T-helper 2 cell treated with Interferon-gamma antibody and Interleukin-4, amounts not matched to agents 100 ng/mL and 5 ng/mL, for 36 hours (primary cell): ENCODE measurements around the gene PLCB1. TPM values are rescaled to one million over a fixed set of nuclear protein-coding genes. Genes with fewer than 3 reads are reported as not detected.

ENCODE experiments used
- intact Hi-C: fragments of 100-400 bp; cut with micrococcal nuclease; formaldehyde crosslinking; loops from one replicate; pipeline ENCODE4 v1.15.1; 2023
- total RNA-seq: library from RNA; stranded (reverse); gene quantifications from 2 replicates; pipeline ENCODE4 v1.2.3, GENCODE V29; 2022

Gene PLCB1
- total RNA-seq, 1 donor from 2014 or later = 0.75 TPM

DNA sequence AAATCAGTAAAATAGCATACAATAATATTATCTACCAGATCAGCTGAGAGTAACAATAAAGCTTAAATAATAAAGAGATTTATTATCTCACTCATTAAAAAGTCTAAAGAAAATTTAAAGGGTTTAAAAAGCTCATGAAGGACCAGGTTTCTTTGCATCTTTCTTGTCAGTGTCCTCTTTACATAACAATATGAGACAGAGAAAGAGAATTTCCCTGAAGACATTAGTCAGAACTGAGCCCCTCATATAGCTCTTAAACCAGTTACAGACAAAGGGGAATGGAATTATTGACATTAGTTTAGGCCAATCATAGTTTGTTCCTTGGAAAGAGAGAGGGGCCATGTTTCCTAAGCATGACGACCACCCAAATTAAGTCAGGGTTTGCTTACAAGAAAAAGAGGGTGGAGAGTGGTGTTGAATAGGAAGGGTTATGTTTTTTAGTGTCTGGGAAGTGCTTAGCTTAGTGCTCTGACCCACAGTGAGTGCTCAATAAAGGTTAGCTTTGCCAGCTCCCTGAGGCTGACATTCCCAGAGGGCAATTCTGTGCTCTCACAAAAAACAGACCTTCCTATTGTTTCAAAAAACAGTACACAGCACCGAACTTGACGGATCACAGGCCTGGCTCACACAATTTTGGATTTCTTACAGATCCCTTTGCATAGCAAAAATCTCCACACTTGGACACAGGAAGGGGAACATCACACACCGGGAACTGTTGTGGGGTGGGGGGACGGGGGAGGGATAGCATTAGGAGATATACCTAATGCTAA lies 3.6 kb upstream of the PLCB1 start:
- intact Hi-C loops = no loop called here

DNA sequence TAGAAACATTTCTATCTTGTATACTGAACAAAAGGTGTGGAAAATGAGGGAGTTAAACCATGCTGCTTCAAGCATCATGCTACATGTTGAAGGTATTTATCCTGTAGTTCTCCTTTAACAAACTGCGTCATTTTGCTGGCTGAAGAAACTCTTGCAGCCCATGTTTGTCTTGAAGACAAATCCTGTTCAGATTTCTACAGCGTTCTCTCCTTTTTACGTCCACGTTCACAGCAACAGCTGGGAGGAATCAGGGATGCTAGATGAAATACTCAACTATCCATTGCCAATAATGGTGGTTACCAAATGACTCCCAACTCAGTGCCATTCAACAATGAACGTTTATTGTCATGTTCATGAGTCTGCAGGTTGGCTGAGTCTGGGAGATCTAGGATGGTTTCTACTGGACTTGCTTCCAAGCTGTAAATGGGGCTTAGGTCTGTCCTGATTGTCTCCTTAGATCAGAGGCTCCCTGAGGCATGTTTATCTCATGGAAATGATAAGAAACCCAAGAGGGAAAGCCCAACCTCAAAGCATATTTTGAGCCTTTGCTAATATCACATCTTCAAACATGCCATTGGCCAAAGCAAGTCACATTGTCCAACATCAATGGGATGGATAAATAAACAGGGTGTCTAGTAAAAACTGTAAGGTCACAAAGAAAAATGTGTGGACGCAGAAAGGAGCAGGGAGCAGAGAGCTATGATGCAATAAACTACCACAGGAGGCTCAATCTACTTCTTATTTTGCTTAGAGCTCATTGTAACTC lies 2.7 kb upstream of the PLCB1 start:
- intact Hi-C loops = no loop called here

DNA sequence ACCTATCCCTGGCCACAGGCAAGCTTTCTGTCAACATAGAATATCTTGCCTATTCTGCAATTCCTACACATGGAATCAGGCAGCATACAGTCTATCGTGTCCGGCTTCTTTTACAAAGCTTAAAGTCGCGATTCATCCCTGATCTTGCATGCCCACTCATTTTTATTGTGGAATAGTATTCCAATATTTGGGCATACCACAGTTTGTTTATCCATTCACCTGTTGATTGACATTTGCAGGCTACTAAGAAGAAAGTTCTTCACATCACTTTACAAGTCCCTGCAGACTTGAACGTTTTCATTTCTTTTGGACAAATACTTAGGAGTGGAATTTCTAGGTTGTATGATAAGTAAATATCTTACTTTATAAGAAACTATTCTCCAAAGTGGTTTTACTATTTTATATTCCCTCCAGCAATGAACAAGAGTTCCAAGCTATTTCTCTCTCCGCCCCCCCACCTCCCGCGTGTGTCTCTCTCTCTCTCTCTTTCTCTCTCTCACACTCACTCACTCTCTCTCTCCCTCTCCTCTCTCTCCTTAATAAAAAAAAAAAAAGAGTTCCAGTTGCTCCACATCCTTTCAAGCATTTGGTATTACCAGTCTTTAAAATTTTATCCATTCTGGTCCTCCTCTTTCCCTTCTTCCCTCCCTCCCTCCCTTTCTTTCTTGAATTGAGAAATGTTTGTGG lies 1.1 kb upstream of the PLCB1 start:
- intact Hi-C loops = loop anchor here (5.0 kb wide), 1 partner anchor 81 kb away; no protein-coding TSS in a partner anchor

DNA sequence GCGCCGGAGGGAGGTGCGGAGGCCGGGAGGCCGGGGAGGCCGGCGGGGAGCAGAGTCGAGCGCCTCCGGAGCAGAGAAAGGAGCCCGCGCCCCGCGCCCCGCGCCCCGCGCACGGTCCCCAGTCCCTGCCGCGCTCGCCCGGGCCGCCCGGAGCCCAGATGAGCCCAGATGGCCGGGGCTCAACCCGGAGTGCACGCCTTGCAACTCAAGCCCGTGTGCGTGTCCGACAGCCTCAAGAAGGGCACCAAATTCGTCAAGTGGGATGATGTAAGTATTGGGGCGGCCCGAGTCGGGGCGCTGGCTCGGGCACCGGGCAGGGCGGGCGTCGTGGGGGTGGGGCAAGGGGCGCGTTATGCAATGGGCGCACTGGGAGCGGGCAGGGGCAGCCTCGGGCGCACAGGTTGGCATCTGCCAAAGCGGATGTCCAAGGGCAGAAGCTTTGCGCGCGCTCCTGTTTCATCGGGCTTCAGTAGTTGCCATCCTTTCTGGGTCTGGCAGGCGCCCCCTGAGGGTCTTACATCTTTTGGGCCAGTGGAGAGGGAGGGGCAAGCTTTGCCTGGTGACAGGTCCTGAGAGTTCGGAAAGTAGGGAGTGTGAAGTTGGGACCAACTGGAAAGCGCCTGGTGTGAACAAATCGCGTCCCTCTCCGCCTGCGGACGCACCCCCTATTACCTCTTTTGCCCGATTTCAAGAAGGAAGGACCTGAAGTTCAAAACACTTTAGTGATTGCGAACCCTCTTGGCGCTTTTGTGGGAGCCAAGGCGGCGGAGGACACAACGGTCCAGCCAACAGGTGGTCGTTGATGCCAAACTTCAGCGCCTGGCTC lies 631 bp downstream of the PLCB1 start:
- intact Hi-C loops = loop anchor here (1.0 to 5.0 kb wide), 3 partner anchors 80 to 257 kb away; no protein-coding TSS in a partner anchor

DNA sequence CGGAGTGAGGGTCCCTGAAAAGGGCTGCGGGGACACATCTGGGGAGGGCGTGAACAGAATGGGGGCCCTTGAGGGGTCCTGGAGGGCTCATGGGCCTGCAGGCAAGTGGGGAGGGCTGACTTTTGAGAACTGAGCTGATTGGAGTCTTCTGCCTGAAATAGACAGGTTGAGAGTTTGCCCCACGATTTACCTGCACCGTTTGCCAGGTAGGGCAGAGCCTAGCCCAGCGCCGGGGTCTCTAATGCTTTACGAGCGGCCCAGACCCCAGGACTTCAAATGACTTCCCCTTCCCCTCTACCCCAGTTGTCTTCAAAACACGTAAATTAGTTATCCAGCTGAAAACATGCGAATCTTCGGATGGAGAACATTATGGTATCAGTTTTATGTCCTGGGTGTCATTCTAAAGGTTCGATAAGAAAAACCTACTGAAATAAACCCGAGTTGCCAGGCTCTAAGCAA lies 1.3 kb downstream of the PLCB1 start:
- intact Hi-C loops = loop anchor here (5.0 kb wide), 1 partner anchor 79 kb away; no protein-coding TSS in a partner anchor

DNA sequence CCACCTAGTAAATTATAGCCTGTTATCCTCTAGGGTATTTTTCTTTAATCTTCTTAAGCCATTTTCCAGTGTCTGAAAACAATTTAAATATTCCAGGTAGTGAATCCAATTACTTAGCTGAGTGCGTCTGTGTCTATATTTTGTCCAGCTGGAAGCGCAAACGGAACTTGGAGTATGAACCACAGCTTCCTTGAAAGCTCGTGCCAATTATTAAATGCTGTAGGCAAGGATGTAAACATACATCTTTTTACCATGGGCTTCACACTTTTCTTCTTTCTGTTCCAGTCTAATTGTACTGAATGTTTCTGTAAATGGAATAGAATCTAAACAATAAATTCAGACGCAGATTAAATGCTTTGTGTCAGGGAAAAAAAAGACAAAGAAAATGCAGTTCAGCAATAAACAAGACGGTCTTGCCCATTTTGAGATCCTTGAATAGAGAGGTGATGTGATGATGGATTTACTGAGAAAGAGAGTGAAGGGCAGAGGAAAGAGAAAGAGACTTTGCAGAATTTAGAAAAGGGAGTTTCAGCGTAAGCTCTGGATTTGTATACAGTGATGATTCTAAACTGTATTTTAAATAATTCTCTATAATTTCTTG lies 1.9 kb downstream of the PLCB1 start:
- intact Hi-C loops = loop anchor here (5.0 kb wide), 1 partner anchor 78 kb away; no protein-coding TSS in a partner anchor

DNA sequence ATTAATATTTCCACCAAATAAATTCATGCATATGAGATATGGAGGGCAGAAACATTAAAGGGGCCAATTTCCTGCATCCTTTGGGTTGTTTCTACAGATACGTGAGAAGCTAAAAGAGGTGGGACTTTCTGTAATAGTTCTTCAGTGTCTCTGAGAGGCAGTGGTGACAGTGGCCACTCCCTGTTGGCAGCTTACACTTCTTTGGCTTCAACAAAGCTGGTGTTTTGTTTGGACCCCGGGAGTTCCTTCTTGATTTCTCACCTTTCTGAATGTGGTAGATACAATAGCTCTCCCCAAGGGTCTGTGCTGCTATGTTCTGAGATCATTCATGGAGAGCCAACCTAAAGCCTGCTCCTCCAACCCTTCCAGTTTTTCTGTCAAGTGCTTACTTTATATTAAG lies 7.8 kb downstream of the PLCB1 start:
- intact Hi-C loops = no loop called here

DNA sequence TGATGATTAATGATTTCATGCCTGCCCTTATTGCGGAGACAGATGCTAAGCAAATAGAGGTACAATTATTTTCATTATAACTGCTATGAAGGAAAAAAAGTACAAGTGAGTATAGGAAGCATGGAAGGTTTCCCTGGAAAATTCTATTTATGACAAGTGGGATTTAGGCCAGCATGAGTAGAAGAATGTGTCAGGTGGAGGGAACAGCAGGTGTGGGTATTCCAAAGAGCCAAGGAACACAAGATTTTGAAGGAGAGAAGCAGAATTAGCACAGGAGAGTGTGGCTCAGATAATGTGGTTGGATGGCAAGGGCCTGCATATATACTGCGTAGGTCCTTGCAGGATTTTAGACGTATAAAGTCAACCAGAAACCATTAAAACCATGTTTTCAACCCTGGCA lies 11.4 kb downstream of the PLCB1 start:
- intact Hi-C loops = no loop called here

DNA sequence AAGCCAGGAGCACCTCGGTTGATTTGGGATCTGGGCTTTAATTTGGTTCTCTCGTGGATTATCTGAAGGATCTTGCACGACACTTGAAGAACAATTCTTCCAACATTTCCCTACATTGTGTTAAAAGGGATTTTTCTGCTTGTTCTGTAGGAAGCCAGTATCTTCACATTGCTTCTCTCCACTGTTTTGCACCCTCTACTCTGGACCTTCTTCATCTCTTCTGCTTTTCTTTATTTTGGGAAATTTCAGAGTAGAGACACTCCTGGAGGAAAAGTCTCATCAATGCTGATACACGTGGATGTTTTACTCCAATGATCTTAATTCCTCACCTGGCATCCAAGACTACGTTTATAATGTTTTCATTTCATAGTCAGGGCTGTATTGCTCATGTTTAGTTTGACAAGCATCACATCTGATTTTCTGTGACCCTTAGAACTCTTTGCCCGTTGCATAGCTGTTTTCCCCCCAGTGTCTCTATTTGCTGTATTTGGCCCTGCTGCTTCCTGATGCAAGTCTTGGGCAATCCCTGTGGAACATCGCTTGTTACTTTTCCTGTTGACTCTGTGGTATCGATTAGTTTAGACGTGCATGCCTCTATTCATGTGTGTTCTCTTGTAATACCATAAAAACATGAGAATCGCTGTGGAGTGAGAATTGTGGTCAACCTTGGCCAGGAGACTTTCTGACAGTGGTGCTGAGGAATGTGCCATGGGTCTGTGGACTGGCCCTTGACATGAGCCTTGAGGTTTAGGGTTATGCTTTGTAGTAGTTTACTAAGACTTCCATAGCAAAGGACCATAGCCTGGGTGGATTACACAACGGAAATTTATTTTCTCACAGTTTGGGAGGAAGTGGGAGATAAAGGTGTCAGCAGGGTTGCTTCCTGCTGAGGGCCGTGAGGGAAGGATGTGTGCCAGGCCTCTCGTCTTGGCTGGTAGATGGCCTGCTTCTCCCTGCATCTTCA lies 12.5 kb downstream of the PLCB1 start:
- intact Hi-C loops = no loop called here

DNA sequence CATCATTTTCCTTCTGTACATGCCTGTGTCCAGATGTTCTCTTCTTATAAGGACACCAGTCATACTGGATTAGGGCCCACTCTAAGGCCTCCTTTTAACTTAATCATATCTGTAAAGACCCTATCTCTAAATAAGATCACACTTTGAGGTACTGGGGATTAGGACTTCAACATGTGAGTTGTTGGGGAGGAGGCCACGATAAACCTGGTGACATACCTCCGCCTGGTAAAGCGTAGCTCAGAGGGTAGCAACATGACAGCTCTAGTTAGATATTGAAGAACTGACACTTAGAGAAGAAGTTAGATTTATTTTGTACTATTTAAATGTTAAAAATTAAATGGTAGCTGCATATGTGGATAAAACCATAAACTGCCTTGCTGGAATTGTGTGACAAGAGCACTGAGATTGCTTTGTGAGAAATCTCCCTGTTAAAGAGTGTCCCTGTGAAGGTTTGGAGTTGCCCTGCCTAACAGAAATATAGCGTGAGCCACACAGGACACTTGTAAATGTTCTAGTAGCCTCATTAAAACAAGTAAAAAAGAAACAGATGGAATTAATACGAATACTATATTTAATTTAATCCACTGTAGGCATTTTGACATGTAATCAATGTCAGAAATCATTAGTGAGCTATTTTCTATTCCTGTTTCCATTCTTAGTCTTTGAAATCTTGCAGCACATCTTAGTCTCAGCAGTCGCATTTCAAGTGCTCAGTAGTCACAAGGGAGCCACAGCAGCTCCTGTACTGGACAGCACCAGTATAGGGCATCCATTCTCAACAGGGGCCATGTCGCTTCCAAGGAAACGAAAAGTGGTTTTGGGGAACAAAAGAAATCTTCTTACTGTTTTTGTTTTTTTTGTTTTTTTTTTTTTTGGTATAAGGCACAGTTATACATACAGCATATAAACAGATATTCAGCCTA lies 13.4 kb downstream of the PLCB1 start:
- intact Hi-C loops = no loop called here

DNA sequence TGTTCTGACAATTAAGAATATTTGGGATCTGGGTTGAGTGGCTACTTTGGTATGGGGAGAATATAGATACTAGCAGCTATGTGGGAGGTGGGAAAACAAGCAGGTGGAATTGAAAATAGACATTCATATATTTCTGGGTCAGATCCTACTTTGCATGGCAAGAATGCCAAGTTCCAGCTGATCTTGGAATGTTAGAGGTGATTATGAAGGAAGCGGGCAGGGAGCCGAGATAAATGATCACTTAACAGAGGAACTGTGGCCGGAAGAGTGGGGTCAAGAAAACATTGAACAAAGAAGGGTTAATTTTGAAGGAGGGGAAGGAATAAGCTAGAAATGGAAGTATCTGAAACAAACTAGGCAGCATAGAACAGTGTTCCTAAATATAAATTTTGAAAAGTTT lies 15.4 kb downstream of the PLCB1 start:
- intact Hi-C loops = no loop called here

DNA sequence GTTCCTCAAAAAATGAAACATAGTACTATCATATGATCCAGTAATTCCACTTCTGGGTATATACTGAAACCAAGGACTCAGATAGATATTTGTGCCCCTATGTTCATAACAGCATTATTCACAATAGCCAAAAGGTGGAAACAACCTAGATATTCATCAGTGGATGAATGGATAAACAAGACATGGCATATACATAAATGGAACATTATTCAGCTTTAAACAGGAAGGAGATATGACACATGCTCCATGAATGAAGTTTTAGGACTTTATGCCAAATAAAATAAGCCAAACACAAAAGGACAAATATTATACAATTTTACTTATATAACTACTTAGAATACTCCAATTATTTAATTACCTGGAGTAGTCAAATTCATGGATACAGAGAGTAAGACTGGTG lies 16.4 kb downstream of the PLCB1 start:
- intact Hi-C loops = no loop called here

DNA sequence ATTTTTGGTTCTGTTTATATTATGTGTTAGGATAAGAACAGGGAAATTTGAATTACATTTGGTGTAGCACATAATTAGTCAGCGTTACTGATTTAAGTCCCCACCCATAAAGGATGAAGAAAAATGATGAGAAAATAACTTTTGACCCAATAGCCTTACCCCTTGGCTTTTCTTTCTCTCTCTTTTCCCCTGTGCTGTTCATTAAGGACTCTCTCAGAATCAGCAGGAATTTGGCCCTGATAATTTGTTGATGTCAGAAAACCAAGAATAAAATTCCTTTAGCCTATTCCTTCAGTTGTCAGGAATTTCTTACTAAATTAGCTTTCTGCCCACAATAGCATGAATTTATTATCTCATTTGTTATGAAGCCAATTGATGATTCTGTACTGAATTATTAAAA lies 18.5 kb downstream of the PLCB1 start:
- intact Hi-C loops = no loop called here

DNA sequence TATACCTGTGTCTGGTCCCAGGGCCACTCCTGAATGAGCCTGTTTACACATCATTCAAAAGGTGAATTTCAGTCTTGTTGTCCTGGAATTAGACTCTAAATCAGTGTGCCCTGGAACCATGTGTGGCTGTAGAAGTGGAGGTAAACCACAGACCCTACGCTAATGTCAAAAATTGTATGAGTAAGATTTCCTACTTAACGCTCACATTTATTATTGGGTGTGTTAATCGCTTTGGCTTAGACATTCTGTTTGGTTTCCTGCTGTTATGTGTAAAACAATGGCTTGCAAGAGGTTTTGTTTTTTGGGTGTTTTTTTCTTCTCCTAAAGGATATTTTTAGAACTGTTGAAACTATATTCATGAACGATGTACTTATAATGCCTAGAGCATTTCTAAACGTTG lies 19.3 kb downstream of the PLCB1 start:
- intact Hi-C loops = no loop called here

DNA sequence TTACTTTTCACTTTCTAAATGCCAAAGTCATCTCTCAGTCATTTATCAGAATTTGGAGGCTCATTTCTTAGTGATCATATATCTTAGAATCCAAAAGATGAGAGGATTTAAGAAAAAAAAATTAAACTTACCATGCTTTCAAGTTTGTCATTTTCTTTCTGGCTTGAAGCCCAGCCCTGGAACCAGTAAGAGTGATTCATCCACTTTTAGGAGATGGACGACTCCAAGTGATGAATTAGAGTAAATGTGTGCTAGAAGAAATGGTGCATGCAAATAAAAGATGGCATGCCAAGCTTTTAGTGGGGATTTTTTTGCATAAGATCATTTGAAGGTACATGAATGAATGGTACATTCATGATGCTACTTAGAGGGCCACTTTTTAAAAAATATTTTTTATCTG lies 20.1 kb downstream of the PLCB1 start:
- intact Hi-C loops = no loop called here

DNA sequence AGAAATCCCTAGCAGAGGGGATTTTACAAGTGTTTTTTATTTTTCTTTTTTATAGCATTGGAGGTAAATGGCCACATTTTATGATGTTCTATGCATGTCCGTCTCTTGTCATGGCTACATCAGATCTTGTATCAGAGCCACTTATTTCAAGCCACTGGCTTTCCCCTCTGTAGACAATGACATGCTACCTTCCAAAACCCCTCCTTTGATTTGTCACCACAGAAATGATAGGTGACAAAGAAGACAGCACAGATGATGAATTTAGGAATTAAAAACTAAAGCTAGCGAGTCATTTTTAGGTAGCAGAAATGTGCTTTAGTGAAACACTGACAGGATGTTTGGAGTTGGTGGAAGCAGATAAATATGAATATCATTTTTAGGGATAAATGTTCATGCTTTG lies 20.8 kb downstream of the PLCB1 start:
- intact Hi-C loops = no loop called here

DNA sequence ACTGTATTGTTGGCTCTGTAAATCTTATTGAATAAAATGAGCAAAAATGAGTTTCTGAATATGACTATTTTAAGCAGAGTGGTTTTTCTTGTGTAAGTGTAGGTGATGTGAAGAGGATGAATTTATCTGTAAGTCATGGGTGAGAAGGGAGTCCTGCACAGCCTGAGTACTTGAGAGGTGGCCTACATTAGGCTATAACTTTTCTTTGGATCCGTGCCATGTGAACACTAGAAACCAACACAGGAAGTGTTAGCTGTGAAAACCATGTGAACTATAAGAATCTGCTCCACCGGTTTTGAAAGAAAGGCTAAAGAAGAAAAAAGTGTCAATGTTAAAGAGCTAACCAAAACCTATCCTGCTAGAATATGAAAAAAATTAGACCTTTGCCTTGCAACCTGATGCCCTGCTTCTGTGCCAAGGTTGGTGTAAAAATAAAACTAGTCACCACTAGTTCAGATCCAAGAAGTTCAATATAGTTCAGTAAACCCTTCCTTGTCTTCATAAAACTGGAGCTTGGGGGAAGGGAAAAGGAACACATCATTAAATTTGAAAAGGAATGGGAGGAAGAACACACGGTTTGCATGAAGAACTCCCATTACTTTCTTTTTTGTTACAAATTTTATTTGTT lies 21.3 kb downstream of the PLCB1 start:
- intact Hi-C loops = no loop called here

DNA sequence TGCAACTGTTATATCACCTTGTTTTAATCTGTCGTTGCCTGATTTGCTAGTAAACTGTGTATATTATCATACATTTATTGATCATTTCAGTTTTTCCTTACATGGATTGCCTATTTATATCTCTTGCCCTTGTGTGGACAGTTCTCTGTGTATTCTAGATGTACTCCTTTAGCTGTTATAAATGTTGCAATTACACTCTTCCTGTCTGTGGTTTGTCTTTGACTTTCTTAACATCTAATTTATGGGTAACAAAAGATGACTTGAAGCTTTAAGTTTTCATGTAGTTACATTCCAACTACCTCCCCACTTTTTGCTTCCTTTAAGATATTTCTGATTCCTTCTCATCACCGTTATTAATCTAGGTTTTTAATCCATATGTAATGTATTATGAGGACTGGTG lies 22.6 kb downstream of the PLCB1 start:
- intact Hi-C loops = no loop called here
